ENCODE measurements around the gene RCC2. TPM values are rescaled to one million over a fixed set of nuclear protein-coding genes. Genes with fewer than 3 reads are reported as not detected.

Gene RCC2
- total RNA-seq, 1 experiment from 2014 or later = 129 TPM

DNA sequence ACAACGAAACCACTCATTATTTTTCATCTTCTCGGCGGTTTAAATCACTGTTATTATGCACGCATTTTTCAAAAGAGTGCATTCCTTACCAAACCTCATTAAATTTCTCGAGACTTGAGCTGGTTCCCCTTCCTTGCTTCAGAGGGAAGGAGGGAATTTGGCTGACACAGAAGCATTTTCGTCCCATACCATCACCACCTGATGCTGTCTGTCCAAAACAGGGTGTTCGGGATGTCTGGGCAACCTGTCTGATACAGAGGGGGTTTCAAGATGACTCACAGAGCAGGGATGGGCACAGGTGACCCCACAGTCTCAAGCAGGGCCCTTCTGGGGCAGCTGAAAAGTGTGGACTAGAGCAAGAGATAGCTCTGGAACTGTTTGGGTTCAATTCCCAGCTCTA, 12.3 kb upstream of the RCC2 start:
- DNase-seq (ENCODE audit: low spot score) = no peak
- in situ Hi-C loops (cut with HindIII; ENCODE audit: low sequenced_read_pairs) = no loop called here

DNA sequence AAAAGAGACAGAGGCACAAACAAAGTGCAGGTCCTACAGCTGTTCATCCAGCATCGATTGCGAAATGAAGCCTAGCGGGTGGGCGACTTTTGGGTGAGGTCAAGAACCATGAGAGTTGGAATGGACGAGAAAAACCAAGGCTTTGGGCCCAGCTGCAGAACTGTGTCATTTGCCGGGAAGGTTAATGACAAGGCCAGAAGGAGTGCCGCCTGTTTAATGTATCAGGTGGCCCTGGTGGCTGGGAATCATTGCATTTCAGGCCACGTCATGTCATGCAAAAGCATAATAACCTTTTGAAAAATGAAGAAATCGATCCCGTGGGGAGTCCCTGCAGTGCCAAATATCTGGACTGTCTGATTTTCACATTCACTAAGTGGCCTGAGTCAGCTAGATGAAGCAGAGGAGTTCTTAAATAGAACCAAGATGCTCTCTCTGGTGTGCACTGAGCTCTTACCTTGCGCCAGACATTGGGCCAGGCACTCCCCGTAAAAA, 8.1 kb upstream of the RCC2 start:
- DNase-seq (ENCODE audit: low spot score) = no peak
- in situ Hi-C loops (cut with HindIII; ENCODE audit: low sequenced_read_pairs) = no loop called here

DNA sequence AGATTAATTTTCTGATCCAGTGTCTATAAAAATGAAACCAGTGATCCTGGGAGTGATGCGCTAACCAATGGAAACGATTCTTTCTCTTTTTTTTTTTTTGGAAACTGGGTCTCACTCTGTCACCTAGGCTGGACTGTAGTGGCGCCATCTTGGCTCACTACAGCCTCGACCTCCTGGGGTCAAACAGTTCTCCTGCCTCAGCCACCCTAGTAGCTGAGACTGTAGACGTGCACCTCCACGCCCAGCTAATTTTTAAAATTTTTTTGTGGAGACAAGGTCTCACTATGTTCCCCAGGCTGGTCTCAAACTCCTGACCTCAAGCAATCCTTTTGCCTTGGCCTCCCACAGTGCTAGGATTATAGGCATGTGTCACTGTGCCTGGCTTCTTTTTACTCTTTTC, 3.4 kb upstream of the RCC2 start:
- DNase-seq (ENCODE audit: low spot score) = no peak
- in situ Hi-C loops (cut with HindIII; ENCODE audit: low sequenced_read_pairs) = no loop called here

DNA sequence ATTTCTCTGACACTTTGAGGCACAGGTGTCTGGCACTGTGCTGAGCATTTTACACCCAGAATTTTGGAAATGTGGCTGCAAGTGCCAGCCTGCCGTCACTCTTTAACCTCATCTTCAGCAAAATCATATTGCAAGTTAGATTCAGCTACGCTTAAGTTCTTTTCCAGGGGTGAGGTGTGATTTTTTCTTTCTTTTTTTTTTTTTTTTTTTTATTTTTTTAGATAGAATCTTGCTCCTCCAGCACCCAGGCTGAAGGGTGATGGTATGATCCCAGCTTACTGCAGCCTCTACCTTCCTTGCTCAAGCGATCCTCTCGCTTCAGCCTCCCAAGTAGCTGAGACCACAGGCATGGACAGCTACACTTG, 2.5 kb upstream of the RCC2 start:
- DNase-seq (ENCODE audit: low spot score) = no peak
- in situ Hi-C loops (cut with HindIII; ENCODE audit: low sequenced_read_pairs) = no loop called here

DNA sequence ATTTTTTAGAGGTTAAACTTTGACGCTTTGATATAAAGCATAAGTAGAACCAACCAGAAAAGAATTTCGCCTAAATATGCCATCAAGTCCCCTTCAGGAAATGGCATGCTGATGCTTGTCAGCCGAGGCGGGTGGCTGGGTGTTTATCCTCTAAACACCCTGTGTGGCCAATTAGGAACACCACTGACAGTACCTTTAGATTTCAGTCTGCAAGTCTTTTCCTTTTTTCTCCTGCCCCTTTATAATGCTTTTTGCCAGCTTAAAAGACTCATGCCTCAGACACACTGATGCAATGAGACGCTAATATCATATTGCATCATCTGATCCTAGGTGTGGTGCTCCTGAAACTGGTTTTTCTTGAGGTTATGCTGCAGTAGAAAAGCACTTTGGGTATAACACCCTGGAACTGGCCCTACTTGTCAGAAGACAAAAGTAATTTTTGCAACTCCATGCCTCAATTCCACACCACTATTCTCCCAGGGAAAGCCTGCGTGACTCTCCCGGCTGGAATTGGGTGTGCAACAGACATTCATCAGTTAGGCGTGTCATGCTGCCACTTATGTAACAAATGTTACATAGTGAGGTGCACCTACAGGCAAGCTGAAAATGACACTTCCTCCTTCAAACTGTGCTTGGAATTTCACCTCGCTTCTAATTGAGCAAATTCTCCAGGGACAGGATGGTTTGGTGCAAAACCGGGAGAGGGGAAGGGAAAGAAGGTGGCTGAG, 2.0 kb upstream of the RCC2 start:
- in situ Hi-C loops (cut with HindIII; ENCODE audit: low sequenced_read_pairs) = no loop called here
- no peak for DNase-seq (ENCODE audit: low spot score)

- DNase-seq (ENCODE audit: low spot score) = no peak
- in situ Hi-C loops (cut with HindIII; ENCODE audit: low sequenced_read_pairs) = no loop called here
Measured at GRCh38 chr1:17440827-17441168, 1.3 kb upstream of the RCC2 start.

GRCh38 chr1:17440074-17440826, 773 bp upstream of the RCC2 start:
- peak; percentile 25 for DNase-seq (ENCODE audit: low spot score)
- in situ Hi-C loops (cut with HindIII; ENCODE audit: low sequenced_read_pairs) = no loop called here

GRCh38 chr1:17438318-17439249, 893 bp downstream of the RCC2 start:
- DNase-seq (ENCODE audit: low spot score) = peak; percentile 25
- in situ Hi-C loops (cut with HindIII; ENCODE audit: low sequenced_read_pairs) = no loop called here

GRCh38 chr1:17437580-17438317, 1.7 kb downstream of the RCC2 start:
- in situ Hi-C loops (cut with HindIII; ENCODE audit: low sequenced_read_pairs) = no loop called here
- peak; percentile 24 for DNase-seq (ENCODE audit: low spot score)

- DNase-seq (ENCODE audit: low spot score) = peak; percentile 41
- in situ Hi-C loops (cut with HindIII; ENCODE audit: low sequenced_read_pairs) = no loop called here
Measured at GRCh38 chr1:17437260-17437579, 2.3 kb downstream of the RCC2 start.

GRCh38 chr1:17436380-17437174, 2.9 kb downstream of the RCC2 start:
- in situ Hi-C loops (cut with HindIII; ENCODE audit: low sequenced_read_pairs) = no loop called here
- DNase-seq (ENCODE audit: low spot score) = peak; percentile 23

- in situ Hi-C loops (cut with HindIII; ENCODE audit: low sequenced_read_pairs) = no loop called here
- no peak for DNase-seq (ENCODE audit: low spot score)
Measured at GRCh38 chr1:17434601-17435000, 4.9 kb downstream of the RCC2 start.

- in situ Hi-C loops (cut with HindIII; ENCODE audit: low sequenced_read_pairs) = no loop called here
Measured at GRCh38 chr1:17434016-17434415, 5.5 kb downstream of the RCC2 start.

DNA sequence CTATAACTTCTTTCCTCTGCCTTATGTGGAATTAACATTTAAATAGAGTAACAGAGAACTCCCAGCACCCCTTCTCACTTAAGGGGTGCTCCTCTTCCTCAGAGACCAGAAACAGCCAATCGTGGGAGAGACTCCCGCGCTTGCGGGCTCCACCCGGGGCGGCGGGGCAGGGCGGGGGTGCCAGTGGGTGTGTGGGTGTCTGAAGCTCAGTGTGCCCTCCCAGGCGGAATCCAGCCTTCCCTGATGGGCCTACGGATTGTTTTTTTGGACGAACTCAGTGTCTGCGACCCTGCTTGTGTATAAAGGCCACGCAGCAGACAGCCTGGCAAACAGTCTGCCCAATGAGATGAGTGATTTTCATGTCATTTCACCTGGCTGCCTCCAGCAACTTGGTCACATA, 6.2 kb downstream of the RCC2 start:
- DNase-seq (ENCODE audit: low spot score) = no peak
- in situ Hi-C loops (cut with HindIII; ENCODE audit: low sequenced_read_pairs) = no loop called here

More at GRCh38 chr1:17434016-17434415, 5.5 kb downstream of the RCC2 start:
- no peak for DNase-seq (ENCODE audit: low spot score)

DNA sequence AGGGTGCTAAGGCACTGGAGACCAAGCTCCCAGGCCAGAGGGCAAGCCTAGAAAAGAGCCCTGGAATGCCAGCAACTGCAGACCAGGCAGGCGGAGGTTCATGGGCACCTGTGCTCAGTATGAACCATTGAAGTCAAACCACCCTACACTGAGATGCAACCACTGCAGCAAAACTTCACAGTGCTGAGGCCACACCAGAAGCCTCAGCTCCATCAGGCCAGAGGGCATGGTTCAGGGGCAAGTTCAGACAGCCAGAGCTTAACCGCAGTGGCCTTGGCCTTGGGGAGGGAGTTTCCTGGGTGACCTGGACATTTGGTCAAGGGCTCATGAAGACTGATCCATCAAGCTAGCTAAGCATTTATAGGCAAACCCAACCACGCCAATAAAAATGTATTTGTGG, 7.1 kb downstream of the RCC2 start:
- DNase-seq (ENCODE audit: low spot score) = no peak
- in situ Hi-C loops (cut with HindIII; ENCODE audit: low sequenced_read_pairs) = no loop called here

DNA sequence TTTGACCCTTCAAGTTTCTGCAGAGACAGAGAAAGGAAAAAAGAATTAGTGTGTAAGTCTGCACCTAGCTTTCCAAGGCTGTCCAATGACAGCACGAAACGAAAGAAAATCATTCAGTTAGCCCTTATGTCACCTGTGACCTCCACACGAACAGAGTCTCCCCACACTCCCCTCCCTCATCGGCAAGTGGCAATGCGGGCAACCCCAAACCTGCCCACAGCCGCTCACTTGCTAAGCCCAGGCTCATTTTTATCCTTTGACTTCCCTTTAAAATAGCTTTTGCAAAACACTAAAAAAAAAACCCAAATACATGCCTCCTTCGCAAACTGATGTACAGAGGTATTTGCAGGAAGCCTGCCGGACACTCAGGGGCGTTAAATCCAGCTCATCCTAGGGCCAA, 10.3 kb downstream of the RCC2 start:
- in situ Hi-C loops (cut with HindIII; ENCODE audit: low sequenced_read_pairs) = no loop called here
- no peak for DNase-seq (ENCODE audit: low spot score)

DNA sequence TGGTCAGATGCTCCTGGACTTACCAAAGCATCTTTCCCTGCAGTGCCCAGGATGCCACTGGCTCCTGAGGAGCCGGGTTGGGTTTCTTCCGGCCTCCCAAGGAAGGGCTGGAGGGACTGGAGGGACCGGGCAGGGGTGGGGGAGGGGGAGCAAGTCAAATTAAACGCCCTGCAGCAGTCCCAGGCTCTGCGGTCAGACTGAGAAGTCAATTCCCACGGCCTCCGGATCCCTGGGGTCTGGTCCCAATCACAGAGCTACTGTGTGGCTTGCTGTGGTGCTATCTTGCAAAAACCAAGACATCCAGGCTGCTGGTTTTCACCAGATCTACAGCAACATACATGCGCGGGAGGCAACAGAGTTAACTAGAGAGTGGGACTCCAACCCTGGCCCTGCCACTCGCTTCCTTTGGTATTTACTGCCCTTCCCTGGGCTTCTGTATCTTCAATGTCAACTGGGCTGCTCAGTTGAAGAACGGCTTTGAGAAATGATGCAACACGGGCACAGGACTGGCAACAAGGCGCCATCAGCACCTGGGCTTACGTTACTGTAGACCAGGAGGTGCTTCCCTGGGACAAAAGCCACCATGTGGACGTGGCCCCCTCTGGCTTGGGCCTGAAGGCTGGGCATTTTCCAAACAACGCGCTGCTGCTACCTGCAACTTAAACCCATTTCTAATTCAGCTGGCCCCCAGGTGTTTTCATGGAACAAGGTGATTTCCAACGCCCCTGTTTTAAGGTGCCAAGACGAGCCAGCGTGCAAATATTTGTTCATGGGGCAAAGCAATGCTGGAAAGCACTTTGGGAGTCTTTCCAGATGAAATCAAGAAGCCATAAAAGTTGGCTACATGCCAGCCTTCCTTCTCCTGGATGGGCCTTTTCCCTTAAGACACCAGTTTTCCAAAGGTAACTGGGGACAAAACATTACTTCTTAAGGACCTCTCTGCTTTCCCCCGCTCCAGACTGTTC, 11.5 kb downstream of the RCC2 start:
- no peak for DNase-seq (ENCODE audit: low spot score)
- in situ Hi-C loops (cut with HindIII; ENCODE audit: low sequenced_read_pairs) = no loop called here
